IgD-negative memory B cell (primary cell): Measurements from ENCODE around the gene ZC3H7B. TPM values are rescaled to one million over a fixed set of nuclear protein-coding genes. Genes with fewer than 3 reads are reported as not detected.

Experiments
- H3K27ac Mint-ChIP-seq, 3 donors: one replicate each; pipeline ENCODE4 v1.8.0; 2020 to 2022; ENCODE audit warnings: mild to moderate bottlenecking in 3 of 3, mixed read lengths in 3 of 3, moderate library complexity in 1 of 3
- H3K27me3 Mint-ChIP-seq: one replicate; pipeline ENCODE4 v1.8.0; 2021; ENCODE audit warnings: mixed read lengths
- H3K36me3 Mint-ChIP-seq: one replicate; pipeline ENCODE4 v1.8.0; 2020; ENCODE audit warnings: mild to moderate bottlenecking, mixed read lengths
- H3K4me1 Mint-ChIP-seq, 3 donors: one replicate each; pipeline ENCODE4 v1.8.0; 2020 to 2022; ENCODE audit warnings: mixed read lengths in 3 of 3, mild to moderate bottlenecking in 1 of 3
- H3K4me3 Mint-ChIP-seq, 4 donors: one replicate each; pipeline ENCODE4 v1.8.0; 2020 to 2022; ENCODE audit warnings: mild to moderate bottlenecking in 4 of 4, mixed read lengths in 4 of 4, moderate library complexity in 3 of 4
- H3K9me3 Mint-ChIP-seq, 3 donors: one replicate each; pipeline ENCODE4 v1.8.0; 2020 to 2021; ENCODE audit warnings: mixed read lengths in 3 of 3, mild to moderate bottlenecking in 1 of 3
- polyA plus RNA-seq: library from polyadenylated mRNA; unstranded; fragments of 300-500 nt; fragmentation: Illumina TruSeq; gene quantifications from one replicate; pipeline ENCODE4 v1.2.3, GENCODE V29; 2021

The ZC3H7B gene
- polyA plus RNA-seq, 1 donor from 2014 or later: 1.4 TPM

GRCh38 chr22:41351011-41351410 is 49.7 kb downstream of the ZC3H7B start:
- no peaks in the 10 kb centered on the region for H3K27me3 Mint-ChIP-seq
- H3K27ac Mint-ChIP-seq: no peak overlapping the region
- H3K4me1 Mint-ChIP-seq: peaks cover 0 to 1% (median 0%) of the 10 kb centered on the region in 3 donors
- H3K36me3 Mint-ChIP-seq: peaks cover 4% of the 10 kb centered on the region
- no peaks in the 10 kb centered on the region for H3K9me3 Mint-ChIP-seq
- no peak overlapping the region for H3K4me3 Mint-ChIP-seq

GRCh38 chr22:41352058-41352457 is 50.7 kb downstream of the ZC3H7B start:
- no peak overlapping the region for H3K27ac Mint-ChIP-seq

DNA sequence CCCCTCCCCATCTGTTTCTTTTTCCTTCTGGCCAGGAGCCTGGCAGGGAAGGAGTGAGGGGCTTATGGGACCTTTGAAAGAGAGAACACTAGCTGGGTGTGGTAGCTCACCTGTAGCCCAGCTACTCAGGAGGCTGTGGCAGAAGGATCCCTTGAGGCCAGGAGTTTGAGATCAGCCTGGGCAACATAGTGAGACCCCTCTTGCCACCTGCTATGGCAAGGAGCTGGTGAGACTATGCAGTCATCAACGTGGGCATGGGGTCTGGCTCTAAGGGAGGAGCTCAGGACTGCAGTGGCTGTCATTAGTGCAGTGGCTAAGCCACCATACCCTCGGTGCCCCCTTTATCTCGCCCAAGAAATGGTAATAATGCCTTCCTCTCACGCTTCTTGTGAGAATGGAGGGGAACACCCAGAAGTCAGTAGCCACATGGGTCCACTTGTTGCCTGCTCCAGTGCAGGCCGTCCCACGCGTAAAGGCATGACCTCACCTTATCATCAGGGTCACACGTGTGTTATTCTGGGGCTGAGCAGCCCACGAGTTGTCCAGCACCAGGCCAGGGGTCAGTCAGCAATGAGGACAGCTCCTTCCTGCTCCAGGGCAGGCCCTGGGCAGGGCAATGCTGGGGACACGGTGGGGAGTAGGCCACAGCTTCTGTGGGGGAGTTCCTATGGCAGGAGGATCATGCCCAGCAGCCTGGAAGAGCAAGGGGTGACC is 52.7 kb downstream of the ZC3H7B start:
- H3K36me3 Mint-ChIP-seq: peaks cover 3% of the 10 kb centered on the region
- no peak overlapping the region for H3K27ac Mint-ChIP-seq
- H3K27me3 Mint-ChIP-seq: no peaks in the 10 kb centered on the region
- peaks cover 0 to 1% (median 0%) of the 10 kb centered on the region in 3 donors for H3K4me1 Mint-ChIP-seq
- no peaks in the 10 kb centered on the region for H3K9me3 Mint-ChIP-seq
- H3K4me3 Mint-ChIP-seq: no peak overlapping the region

More at GRCh38 chr22:41352058-41352457, 50.7 kb downstream of the ZC3H7B start:
- Mint-ChIP-seq H3K27me3 (no peaks in the 10 kb centered on the region), H3K4me3 (no peak overlapping the region), H3K4me1 (peaks cover 0 to 1% (median 0%) of the 10 kb centered on the region in 3 donors), H3K36me3 (peaks cover 4% of the 10 kb centered on the region), H3K9me3 (no peaks in the 10 kb centered on the region)

GRCh38 chr22:41354979-41355378 is 53.7 kb downstream of the ZC3H7B start:
- Mint-ChIP-seq H3K27me3 (no peaks in the 10 kb centered on the region), H3K27ac (no peak overlapping the region), H3K4me1 (peaks cover 0 to 1% (median 0%) of the 10 kb centered on the region in 3 donors), H3K9me3 (no peaks in the 10 kb centered on the region), H3K36me3 (peaks cover 4% of the 10 kb centered on the region), H3K4me3 (no peak overlapping the region)

- H3K4me3 Mint-ChIP-seq: no peak overlapping the region
- peaks cover 5% of the 10 kb centered on the region for H3K36me3 Mint-ChIP-seq
- no peaks in the 10 kb centered on the region for H3K9me3 Mint-ChIP-seq
Measured at GRCh38 chr22:41355895-41356294, 54.6 kb downstream of the ZC3H7B start.

DNA sequence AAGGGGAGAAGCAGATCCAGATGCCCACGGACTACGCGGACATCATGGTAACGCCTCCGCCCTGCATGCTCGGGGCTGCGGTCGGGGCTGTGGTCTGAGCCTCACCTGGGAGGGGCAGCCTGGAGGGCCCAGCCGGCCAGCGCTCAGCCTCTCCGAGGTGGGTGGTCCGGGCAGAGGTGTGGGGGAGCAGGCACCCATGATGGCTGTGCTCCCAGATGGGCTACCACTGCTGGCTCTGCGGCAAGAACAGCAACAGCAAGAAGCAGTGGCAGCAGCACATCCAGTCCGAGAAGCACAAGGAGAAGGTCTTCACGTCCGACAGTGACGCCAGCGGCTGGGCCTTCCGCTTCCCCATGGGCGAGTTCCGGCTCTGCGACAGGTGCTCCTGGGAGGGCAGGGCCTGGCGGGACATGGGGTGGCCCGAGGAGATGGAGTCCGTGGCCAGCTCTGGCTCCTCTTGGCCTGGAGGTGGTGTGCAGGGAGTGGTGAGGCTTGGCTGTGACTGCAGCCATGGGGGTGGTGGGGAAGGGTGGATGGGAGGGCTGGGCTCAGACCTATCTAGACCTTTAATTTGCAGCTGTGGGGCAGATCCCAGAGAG is 55.2 kb downstream of the ZC3H7B start:
- H3K36me3 Mint-ChIP-seq: peaks cover 5% of the 10 kb centered on the region

More at GRCh38 chr22:41355895-41356294, 54.6 kb downstream of the ZC3H7B start:
- no peak overlapping the region for H3K27ac Mint-ChIP-seq
- H3K4me1 Mint-ChIP-seq: peaks cover 0 to 1% (median 0%) of the 10 kb centered on the region in 3 donors
- H3K27me3 Mint-ChIP-seq: no peaks in the 10 kb centered on the region

GRCh38 chr22:41357191-41357590 is 55.9 kb downstream of the ZC3H7B start:
- peaks cover 5% of the 10 kb centered on the region for H3K36me3 Mint-ChIP-seq

More for the DNA sequence above, 55.2 kb downstream of the ZC3H7B start:
- H3K27ac Mint-ChIP-seq: no peak overlapping the region
- H3K27me3 Mint-ChIP-seq: no peaks in the 10 kb centered on the region
- peaks cover 0 to 1% (median 0%) of the 10 kb centered on the region in 3 donors for H3K4me1 Mint-ChIP-seq
- H3K9me3 Mint-ChIP-seq: no peaks in the 10 kb centered on the region
- H3K4me3 Mint-ChIP-seq: no peak overlapping the region

DNA sequence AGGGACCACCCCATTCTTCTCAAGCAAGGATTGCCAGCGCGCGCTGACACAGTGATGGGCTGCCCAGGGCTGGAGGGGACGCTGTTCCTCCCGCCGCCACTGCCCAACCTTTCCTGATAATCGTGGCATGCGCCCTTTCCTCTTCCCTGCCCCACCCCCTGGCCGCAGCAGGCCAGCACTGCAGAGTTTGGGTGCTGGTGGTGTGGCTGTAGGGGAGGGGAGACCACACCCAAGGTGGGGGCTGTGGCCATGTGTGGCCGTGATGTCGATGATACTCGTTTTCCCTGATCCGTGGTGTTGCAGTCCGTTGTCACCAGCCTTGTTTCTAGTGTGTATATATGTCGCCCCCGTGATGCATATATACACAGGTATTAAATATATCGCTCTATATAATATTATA is 57.6 kb downstream of the ZC3H7B start:
- H3K36me3 Mint-ChIP-seq: peaks cover 5% of the 10 kb centered on the region
- H3K4me1 Mint-ChIP-seq: peaks cover 0 to 1% (median 0%) of the 10 kb centered on the region in 3 donors
- H3K27ac Mint-ChIP-seq: no peak overlapping the region
- H3K27me3 Mint-ChIP-seq: peaks cover 2% of the 10 kb centered on the region
- no peak overlapping the region for H3K4me3 Mint-ChIP-seq
- H3K9me3 Mint-ChIP-seq: no peaks in the 10 kb centered on the region

More at GRCh38 chr22:41357191-41357590, 55.9 kb downstream of the ZC3H7B start:
- Mint-ChIP-seq H3K9me3 (no peaks in the 10 kb centered on the region), H3K4me3 (no peak overlapping the region), H3K27me3 (no peaks in the 10 kb centered on the region), H3K4me1 (peaks cover 0 to 1% (median 0%) of the 10 kb centered on the region in 3 donors), H3K27ac (peak overlapping the region in 1 of 3 donors; percentile 46)

GRCh38 chr22:41359376-41359775 is 58.1 kb downstream of the ZC3H7B start:
- Mint-ChIP-seq H3K9me3 (no peaks in the 10 kb centered on the region), H3K27me3 (peaks cover 2% of the 10 kb centered on the region), H3K27ac (no peak overlapping the region), H3K36me3 (peaks cover 2% of the 10 kb centered on the region), H3K4me3 (no peak overlapping the region), H3K4me1 (no peaks in the 10 kb centered on the region)

GRCh38 chr22:41360126-41360525 is 58.8 kb downstream of the ZC3H7B start:
- no peak overlapping the region for H3K4me3 Mint-ChIP-seq
- H3K9me3 Mint-ChIP-seq: no peaks in the 10 kb centered on the region
- peaks cover 2% of the 10 kb centered on the region for H3K27me3 Mint-ChIP-seq
- no peak overlapping the region for H3K27ac Mint-ChIP-seq
- no peaks in the 10 kb centered on the region for H3K4me1 Mint-ChIP-seq
- H3K36me3 Mint-ChIP-seq: peaks cover 2% of the 10 kb centered on the region

GRCh38 chr22:41361716-41362310 is 60.5 kb downstream of the ZC3H7B start:
- Mint-ChIP-seq H3K4me3 (no peak overlapping the region), H3K27ac (no peak overlapping the region), H3K27me3 (peaks cover 2% of the 10 kb centered on the region), H3K4me1 (no peaks in the 10 kb centered on the region), H3K9me3 (no peaks in the 10 kb centered on the region), H3K36me3 (peaks cover 2% of the 10 kb centered on the region)

GRCh38 chr22:41362615-41363014 is 61.3 kb downstream of the ZC3H7B start:
- Mint-ChIP-seq H3K4me3 (no peak overlapping the region), H3K27me3 (peaks cover 2% of the 10 kb centered on the region), H3K36me3 (peaks cover 2% of the 10 kb centered on the region), H3K4me1 (no peaks in the 10 kb centered on the region), H3K27ac (no peak overlapping the region), H3K9me3 (no peaks in the 10 kb centered on the region)

DNA sequence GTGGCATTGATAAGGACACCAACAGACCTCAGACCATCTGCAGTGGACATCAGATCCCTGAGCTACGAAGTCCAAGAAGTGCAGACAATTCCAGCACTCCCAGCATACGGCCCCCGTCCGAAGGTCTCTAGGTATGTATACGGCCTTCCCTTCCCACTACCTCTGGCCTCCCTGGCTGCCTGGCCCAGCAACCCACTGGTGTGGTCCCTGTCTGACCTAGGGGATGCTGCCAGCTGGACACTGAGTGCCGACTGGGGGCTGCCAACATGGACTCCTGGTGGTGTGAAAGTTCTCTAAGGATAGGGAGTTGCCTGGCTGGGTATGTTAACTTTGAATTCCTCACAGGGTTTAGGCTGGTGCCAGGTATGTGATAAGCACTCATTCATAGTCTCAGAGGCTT is 62.9 kb downstream of the ZC3H7B start:
- Mint-ChIP-seq H3K27ac (no peak overlapping the region), H3K4me3 (no peak overlapping the region), H3K9me3 (no peaks in the 10 kb centered on the region), H3K27me3 (peaks cover 2% of the 10 kb centered on the region), H3K4me1 (no peaks in the 10 kb centered on the region), H3K36me3 (peaks cover 2% of the 10 kb centered on the region)

GRCh38 chr22:41364955-41365354 is 63.6 kb downstream of the ZC3H7B start:
- peaks cover under 1% of the 10 kb centered on the region for H3K36me3 Mint-ChIP-seq
- H3K27ac Mint-ChIP-seq: no peak overlapping the region
- no peaks in the 10 kb centered on the region for H3K4me1 Mint-ChIP-seq
- no peak overlapping the region for H3K4me3 Mint-ChIP-seq
- H3K9me3 Mint-ChIP-seq: no peaks in the 10 kb centered on the region
- peaks cover 2% of the 10 kb centered on the region for H3K27me3 Mint-ChIP-seq

GRCh38 chr22:41365425-41365824 is 64.1 kb downstream of the ZC3H7B start:
- Mint-ChIP-seq H3K27me3 (peaks cover 2% of the 10 kb centered on the region), H3K9me3 (no peaks in the 10 kb centered on the region), H3K36me3 (no peaks in the 10 kb centered on the region), H3K27ac (no peak overlapping the region), H3K4me3 (no peak overlapping the region), H3K4me1 (no peaks in the 10 kb centered on the region)
